Measurements from ENCODE around the gene IRF5. TPM values are rescaled to one million over a fixed set of nuclear protein-coding genes. Genes with fewer than 3 reads are reported as not detected.
A peak's percentile ranks its signal among the peaks of the same experiment; 100 is the strongest.
"Not testable (repeated sequence)": the region's sequence is repeated elsewhere in the genome, so short reads cannot be mapped to it uniquely, and the experiment has no call there.

Gene IRF5
- total RNA-seq, 1 donor from 2014 or later, result 15.7 TPM

GRCh38 chr7:128940494-128941322 lies 3.0 kb downstream of the IRF5 start:
- peak; percentile 66 for ATAC-seq

DNA sequence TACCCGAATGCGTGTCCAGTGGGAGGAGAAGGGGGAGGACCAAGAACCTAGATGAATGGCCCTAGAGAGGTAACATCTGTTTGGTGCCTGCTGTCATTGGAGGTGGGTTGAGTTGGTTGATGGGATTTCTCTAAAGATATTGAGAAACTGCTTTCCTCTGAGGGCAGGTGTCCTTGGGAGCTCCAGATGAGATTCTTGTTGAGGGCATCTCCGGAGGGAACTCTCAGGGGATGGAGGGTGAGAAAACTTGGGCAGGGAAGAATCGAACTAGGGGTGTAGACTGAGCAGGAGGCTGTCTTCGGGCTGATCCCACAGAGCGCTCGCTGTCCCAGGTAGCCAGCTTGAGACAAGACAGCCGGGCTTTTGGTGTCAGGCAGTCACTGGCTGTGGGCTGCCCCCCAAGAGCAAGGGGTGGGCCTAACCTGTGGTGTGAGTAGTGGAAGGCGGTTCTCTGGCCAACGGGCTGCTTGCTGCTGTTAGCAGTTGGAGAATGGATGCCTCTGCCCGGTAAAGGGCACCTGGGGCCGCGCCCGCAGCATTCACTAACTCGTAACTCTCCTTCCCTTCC lies 3.7 kb downstream of the IRF5 start:
- no peak for ATAC-seq

- no peak for ATAC-seq
Measured at GRCh38 chr7:128941946-128942526, 4.3 kb downstream of the IRF5 start.

- not testable (repeated sequence) for ATAC-seq
Measured at GRCh38 chr7:128943251-128943650, 5.5 kb downstream of the IRF5 start.

DNA sequence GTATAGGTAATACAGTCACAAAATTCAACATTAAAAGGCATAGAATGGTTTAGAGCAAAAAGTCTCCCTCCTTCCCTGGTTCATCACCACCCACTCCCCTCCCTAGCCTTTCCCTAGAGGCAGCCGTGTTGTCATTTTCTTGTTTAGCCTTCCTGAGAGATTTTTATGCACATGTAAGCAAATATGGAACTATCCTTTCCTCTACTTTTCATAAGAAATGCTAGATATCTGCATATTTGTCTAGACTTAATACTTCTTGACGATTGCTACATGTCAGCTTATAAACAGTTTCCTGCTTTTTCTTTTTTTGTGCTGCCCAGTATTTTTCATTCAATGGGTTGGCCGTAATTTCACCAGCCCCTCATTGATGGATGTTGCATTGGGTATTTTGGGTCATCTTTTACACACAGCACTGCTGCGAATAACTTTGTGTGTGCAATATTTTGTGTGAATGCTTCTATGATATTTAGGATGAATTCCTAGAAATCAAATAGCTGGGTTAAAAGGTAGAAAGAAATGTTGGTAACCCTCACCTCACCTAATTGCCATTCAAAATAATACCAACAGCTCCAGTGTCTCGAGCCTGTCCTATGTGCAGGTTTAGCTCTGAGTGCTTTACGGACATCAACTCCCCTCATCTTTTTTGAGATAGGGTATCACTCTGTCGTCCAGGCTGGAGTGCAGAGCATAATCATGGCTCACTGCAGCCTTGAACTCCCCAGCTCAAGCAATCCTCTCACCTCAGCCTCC lies 6.9 kb downstream of the IRF5 start:
- ATAC-seq, result no peak

GRCh38 chr7:128945668-128946366 lies 8.1 kb downstream of the IRF5 start:
- ATAC-seq, result no peak

GRCh38 chr7:128946936-128947830 lies 9.5 kb downstream of the IRF5 start:
- peak; percentile 14 for ATAC-seq

DNA sequence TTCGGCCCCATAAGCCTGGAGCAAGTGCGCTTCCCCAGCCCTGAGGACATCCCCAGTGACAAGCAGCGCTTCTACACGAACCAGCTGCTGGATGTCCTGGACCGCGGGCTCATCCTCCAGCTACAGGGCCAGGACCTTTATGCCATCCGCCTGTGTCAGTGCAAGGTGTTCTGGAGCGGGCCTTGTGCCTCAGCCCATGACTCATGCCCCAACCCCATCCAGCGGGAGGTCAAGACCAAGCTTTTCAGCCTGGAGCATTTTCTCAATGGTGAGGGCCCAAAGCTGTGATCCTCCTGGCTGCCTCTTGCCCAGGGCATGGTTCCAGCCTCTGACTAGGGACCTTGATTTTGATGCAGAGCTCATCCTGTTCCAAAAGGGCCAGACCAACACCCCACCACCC lies 10.1 kb downstream of the IRF5 start:
- peak; percentile 51 for ATAC-seq

DNA sequence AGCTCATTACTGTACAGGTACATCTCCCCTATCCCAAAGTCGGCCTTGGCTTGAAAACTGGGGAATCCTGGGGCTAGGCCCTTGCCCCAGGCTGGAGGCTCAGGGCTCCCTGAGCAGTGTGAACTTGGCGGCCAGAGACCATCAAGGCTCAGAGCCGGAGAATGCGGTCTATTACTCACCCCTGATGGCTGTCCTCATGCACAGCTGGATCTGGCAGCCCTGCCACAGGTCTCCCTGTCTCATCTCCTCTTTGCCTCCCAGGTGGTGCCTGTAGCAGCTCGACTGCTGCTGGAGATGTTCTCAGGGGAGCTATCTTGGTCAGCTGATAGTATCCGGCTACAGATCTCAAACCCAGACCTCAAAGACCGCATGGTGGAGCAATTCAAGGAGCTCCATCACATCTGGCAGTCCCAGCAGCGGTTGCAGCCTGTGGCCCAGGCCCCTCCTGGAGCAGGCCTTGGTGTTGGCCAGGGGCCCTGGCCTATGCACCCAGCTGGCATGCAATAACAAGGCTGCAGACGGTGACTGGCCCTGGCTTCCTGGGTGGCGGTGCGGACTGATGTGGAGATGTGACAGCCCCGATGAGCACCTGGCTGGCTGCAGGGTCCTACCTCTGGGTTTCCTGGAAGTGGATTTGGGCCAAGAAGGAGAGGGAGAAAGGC lies 10.7 kb downstream of the IRF5 start:
- peak; percentile 19 for ATAC-seq

DNA sequence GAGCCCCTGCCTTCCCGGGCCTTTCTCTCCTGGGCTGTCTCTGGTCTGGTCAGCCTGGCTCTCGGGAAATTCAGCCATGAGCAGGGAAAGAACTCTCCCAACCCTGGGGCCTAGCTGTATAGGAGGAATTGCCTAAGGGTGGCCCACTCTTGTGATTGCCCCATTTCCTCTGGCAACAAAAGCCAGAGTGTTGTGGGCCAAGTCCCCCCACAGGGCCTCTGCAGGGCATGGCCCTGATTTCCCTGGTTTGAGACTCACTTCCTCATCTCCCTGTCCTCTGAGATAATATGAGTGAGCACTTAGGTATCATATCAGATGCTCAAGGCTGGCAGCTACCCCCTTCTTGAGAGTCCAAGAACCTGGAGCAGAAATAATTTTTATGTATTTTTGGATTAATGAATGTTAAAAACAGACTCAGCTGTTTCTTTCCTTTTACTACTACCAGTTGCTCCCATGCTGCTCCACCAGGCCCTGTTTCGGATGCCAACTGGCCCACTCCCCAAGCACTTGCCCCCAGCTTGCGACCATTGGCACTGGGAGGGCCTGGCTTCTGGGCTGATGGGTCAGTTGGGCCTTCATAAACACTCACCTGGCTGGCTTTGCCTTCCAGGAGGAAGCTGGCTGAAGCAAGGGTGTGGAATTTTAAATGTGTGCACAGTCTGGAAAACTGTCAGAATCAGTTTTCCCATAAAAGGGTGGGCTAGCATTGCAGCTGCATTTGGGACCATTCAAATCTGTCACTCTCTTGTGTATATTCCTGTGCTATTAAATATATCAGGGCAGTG lies 11.4 kb downstream of the IRF5 start:
- no peak for ATAC-seq

DNA sequence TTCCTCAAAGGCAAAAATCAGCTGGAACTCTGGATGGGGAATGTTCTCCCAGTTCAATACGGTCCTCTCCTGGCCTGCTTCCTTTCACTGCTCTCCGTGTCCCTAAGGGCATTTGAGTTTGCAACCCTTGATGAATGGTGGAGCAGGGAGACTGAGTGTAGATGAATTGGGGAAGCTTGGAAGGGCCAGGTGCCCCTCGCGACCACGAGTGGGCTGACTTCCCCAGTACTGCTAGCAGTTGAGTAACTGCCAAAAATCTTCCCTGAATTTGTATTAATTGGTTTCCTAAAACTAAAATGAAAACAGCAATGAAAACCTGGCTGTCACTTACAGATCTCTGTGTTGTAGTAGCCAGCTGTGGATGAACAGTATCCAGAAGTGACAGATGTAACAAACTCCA lies 13.6 kb downstream of the IRF5 start:
- no peak for ATAC-seq

GRCh38 chr7:128954150-128954549 lies 16.4 kb downstream of the IRF5 start:
- ATAC-seq, result no peak

- ATAC-seq, result no peak
Measured at GRCh38 chr7:128954830-128955802, 17.4 kb downstream of the IRF5 start.

DNA sequence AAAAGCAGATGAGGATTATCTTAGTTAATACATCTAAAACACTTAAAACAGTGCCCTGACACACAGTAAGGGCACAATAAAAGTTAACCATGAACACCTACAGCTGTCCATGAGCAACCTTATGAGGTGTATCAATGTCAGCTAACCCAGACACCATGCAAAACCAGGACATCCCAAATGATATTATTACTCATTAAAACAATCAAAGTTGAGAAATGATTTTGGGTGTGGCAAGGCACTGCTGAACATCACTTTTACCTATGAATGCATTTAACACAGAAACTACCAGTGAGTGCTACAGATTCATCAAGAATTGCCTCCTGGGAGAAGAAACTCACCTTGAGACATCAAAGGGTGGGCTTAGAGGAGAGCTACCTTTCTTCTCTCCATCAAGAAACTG lies 18.3 kb downstream of the IRF5 start:
- peak; percentile 37 for ATAC-seq

- ATAC-seq, result no peak
Measured at GRCh38 chr7:128959296-128959695, 21.6 kb downstream of the IRF5 start.

- ATAC-seq, result peak; percentile 79
Measured at GRCh38 chr7:128961030-128961659, 23.4 kb downstream of the IRF5 start.

GRCh38 chr7:128962899-128963298 lies 25.2 kb downstream of the IRF5 start:
- peak; percentile 14 for ATAC-seq

DNA sequence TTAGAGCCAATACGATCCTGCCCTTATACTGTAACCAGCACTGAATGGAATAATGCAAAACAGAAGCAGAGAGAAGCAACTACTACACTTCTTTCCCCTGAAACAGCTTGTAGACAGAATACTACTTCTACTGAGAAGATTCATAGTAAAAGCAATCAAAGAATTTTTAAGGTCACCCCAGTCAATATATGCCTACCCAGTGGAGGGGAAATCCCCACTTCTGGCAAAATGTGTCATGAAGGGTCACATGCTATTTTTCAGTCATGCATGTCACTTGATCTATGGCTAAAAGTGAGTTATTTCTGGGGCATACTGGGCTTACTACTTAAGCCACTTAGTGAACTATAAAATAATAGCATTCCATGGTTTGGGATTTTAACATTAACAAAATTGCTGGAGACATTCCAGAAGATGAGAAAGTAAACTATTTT lies 25.6 kb downstream of the IRF5 start:
- ATAC-seq, result peak; percentile 14
